Measurements from ENCODE around the gene SPINK6.

Gene SPINK6

DNA sequence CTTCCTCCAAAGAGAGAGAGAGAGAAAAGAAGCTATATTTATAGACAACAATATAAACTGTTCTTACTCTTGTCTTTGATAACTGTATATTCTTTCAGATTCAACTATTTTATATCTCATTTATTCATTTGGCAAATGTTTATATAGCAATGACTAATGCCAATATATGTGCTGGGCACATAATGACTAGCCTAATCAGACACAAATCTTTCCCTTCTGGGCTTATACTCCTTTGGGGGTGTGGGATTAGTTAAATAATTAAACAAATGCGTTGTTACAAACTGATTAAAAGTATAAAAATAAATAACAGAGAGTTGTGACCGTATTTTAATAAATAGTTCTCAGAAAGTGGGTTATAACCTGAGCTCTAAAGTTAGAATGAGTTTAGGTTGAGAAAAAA is 30.5 kb upstream of the SPINK6 start:
- no peak overlapping the region for H3K4me3 ChIP-seq (ENCODE audit: control insufficient read depth, low read depth, low read length)
- TF ChIP-seq CTCF (conservative IDR thresholded peaks at IDR 0.05; ENCODE audit: control insufficient read depth, insufficient read depth, low read depth, low read length), result no peak

GRCh38 chr5:148176480-148176879 is 26.4 kb upstream of the SPINK6 start:
- TF ChIP-seq CTCF (conservative IDR thresholded peaks at IDR 0.05; ENCODE audit: control insufficient read depth, insufficient read depth, low read depth, low read length), result no peak
- no peak for DNase-seq (ENCODE audit: low read depth)
- no peak overlapping the region for H3K4me3 ChIP-seq (ENCODE audit: control insufficient read depth, low read depth, low read length)

More for the DNA sequence above, 30.5 kb upstream of the SPINK6 start:
- no peak for DNase-seq (ENCODE audit: low read depth)

DNA sequence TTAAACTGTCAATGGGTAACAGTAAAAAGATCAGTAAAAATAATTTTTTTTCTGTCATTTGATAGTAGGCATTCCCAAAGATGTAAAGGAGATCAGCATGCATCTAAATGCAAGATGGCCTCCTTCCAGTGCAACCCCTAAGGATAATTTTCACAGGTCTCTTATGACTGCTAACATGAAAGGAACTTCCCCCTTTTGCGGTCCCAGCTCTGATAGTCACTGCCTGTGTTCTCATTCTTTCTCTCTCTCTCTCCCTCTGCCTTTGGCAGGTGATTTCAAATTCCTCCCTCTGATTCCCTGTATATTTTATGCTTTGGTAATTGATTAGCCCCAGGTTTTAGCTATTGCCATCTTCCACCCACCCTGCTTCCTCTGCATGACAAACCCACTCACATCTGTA is 25.6 kb upstream of the SPINK6 start:
- TF ChIP-seq CTCF (conservative IDR thresholded peaks at IDR 0.05; ENCODE audit: control insufficient read depth, insufficient read depth, low read depth, low read length), result no peak
- no peak overlapping the region for H3K4me3 ChIP-seq (ENCODE audit: control insufficient read depth, low read depth, low read length)

GRCh38 chr5:148179234-148179824 is 23.5 kb upstream of the SPINK6 start:
- H3K4me3 ChIP-seq (ENCODE audit: control insufficient read depth, low read depth, low read length), result no peak overlapping the region
- peak; percentile 75 for DNase-seq (ENCODE audit: low read depth)
- TF ChIP-seq CTCF (conservative IDR thresholded peaks at IDR 0.05; ENCODE audit: control insufficient read depth, insufficient read depth, low read depth, low read length), result peak; percentile 76

More for the DNA sequence above, 25.6 kb upstream of the SPINK6 start:
- DNase-seq (ENCODE audit: low read depth), result no peak

DNA sequence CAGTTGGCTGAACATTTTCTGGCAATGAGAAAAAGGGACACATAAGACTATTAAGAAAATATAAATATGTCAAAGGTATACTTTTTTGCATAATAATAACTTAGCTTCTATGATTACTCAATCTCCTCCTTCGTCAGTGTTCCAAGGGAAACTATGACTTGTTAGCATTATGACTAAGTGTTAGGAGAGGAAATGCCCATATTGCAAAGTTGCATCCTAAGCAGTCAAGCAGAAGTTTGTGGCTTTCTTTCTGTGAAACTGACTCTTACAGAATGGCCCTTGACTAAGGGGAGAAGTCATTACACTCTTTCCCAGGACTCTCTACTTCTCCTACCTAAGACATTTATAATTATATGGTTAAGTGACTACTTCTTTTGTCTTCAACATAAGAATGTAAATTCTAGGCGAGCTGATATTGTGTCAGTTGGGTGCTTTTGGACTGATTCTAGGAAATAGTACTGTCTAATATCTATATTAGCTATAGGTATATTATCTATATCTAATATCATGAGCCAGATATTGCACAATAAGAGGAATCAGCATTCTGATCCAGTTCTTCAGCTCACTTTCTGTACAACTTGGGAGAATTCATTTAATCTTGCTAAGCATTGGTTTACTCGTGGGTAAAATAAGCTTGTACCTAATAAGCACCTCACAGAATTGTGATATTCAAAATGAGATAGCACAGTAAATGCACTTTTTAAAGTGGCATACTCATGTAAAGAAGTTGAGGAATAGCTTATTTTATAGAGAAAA is 16.4 kb upstream of the SPINK6 start:
- DNase-seq (ENCODE audit: low read depth), result peak; percentile 83
- no peak for TF ChIP-seq CTCF (conservative IDR thresholded peaks at IDR 0.05; ENCODE audit: control insufficient read depth, insufficient read depth, low read depth, low read length)
- no peak overlapping the region for H3K4me3 ChIP-seq (ENCODE audit: control insufficient read depth, low read depth, low read length)

DNA sequence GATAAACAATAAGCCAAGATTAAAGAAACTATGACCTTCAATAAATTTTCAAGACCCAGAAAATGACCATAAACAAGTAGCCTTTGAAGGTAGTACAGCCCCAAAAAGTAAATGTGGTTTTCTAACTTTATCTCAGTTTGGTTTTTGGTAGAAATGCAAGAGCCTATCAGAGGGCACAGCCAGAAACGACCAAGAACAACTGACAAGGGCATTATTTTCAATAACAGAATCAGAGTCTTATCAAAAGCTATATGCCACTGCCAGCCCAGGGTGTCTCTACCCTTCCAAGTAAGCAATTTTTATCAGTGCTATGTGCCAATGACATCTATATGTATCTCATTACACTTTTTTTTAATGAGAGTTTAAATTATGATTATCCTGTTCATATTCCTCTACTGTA is 11.8 kb upstream of the SPINK6 start:
- H3K4me3 ChIP-seq (ENCODE audit: control insufficient read depth, low read depth, low read length), result no peak overlapping the region
- TF ChIP-seq CTCF (conservative IDR thresholded peaks at IDR 0.05; ENCODE audit: control insufficient read depth, insufficient read depth, low read depth, low read length), result no peak

More for the DNA sequence above, 11.8 kb upstream of the SPINK6 start:
- no peak for DNase-seq (ENCODE audit: low read depth)
